Central memory CD4-positive, alpha-beta T cell (primary cell): Measurements from ENCODE around the gene SLC6A3.
"Not testable (repeated sequence)": the region's sequence is repeated elsewhere in the genome, so short reads cannot be mapped to it uniquely, and the experiment has no call there.

ENCODE experiments used
- DNase-seq: peaks from one replicate; pipeline ENCODE4 v3.0.0; 2022

SLC6A3 gene

GRCh38 chr5:1439388-1440097, 5.7 kb downstream of the SLC6A3 start:
- DNase-seq, result no peak

- no peak for DNase-seq
Measured at GRCh38 chr5:1438871-1439270, 6.4 kb downstream of the SLC6A3 start.

- no peak for DNase-seq
Measured at GRCh38 chr5:1437876-1438559, 7.2 kb downstream of the SLC6A3 start.

- DNase-seq, result no peak
Measured at GRCh38 chr5:1437226-1437829, 7.9 kb downstream of the SLC6A3 start.

- DNase-seq, result no peak
Measured at GRCh38 chr5:1436681-1437080, 8.6 kb downstream of the SLC6A3 start.

GRCh38 chr5:1436036-1436435, 9.2 kb downstream of the SLC6A3 start:
- DNase-seq, result no peak

GRCh38 chr5:1435369-1435768, 9.9 kb downstream of the SLC6A3 start:
- DNase-seq, result no peak

- no peak for DNase-seq
Measured at GRCh38 chr5:1432296-1432695, 12.9 kb downstream of the SLC6A3 start.

GRCh38 chr5:1431896-1432295, 13.3 kb downstream of the SLC6A3 start:
- no peak for DNase-seq

- no peak for DNase-seq
Measured at GRCh38 chr5:1431021-1431811, 14.0 kb downstream of the SLC6A3 start.

GRCh38 chr5:1430121-1430795, 15.0 kb downstream of the SLC6A3 start:
- no peak for DNase-seq

- DNase-seq, result no peak
Measured at GRCh38 chr5:1429496-1429895, 15.7 kb downstream of the SLC6A3 start.

- DNase-seq, result no peak
Measured at GRCh38 chr5:1429066-1429465, 16.2 kb downstream of the SLC6A3 start.

- DNase-seq, result no peak
Measured at GRCh38 chr5:1428107-1428506, 17.1 kb downstream of the SLC6A3 start.

- DNase-seq, result no peak
Measured at GRCh38 chr5:1424716-1425115, 20.5 kb downstream of the SLC6A3 start.

- DNase-seq, result no peak
Measured at GRCh38 chr5:1423901-1424603, 21.2 kb downstream of the SLC6A3 start.

GRCh38 chr5:1422522-1422921, 22.7 kb downstream of the SLC6A3 start:
- DNase-seq, result not testable (repeated sequence)

- no peak for DNase-seq
Measured at GRCh38 chr5:1421521-1422341, 23.5 kb downstream of the SLC6A3 start.

- DNase-seq, result no peak
Measured at GRCh38 chr5:1420211-1421195, 24.7 kb downstream of the SLC6A3 start.
